Activated naive CD8-positive, alpha-beta T cell treated with anti-CD3 and anti-CD28 coated beads, Interleukin-2, amount 10 ng/mL, durations not matched to agents 7 days and 5 days (primary cell): ENCODE data around the gene PTPRG. TPM values are rescaled to one million over a fixed set of nuclear protein-coding genes. Genes with fewer than 3 reads are reported as not detected.

Experiments
- ATAC-seq: fragments of 150-1000 bp; cut with Tn5 transposase; one replicate; pipeline ENCODE4 v1.10.0; 2021; ENCODE audit warnings: low read depth, moderate library complexity
- POLR2A ChIA-PET: fragments of 350-600 bp; sonication (Branson Sonifier 250); formaldehyde crosslinking; loops from one replicate; lab custom pipeline; 2021; ENCODE audit warnings: antibody characterized with exemption; lab: Charles Lee
- DNase-seq: peaks from one replicate; pipeline ENCODE4 v3.0.0; 2021
- H3K27ac Mint-ChIP-seq: one replicate; pipeline ENCODE4 v1.8.0; 2022; ENCODE audit warnings: mild to moderate bottlenecking, mixed read lengths
- H3K27me3 Mint-ChIP-seq: one replicate; pipeline ENCODE4 v1.8.0; 2022; ENCODE audit warnings: mild to moderate bottlenecking, moderate library complexity, mixed read lengths
- H3K36me3 Mint-ChIP-seq: one replicate; pipeline ENCODE4 v1.8.0; 2021; ENCODE audit warnings: mild to moderate bottlenecking, mixed read lengths
- H3K4me1 Mint-ChIP-seq: one replicate; pipeline ENCODE4 v1.8.0; 2021; ENCODE audit warnings: mixed read lengths
- H3K4me3 Mint-ChIP-seq: one replicate; pipeline ENCODE4 v1.8.0; 2022; ENCODE audit warnings: mild to moderate bottlenecking, moderate library complexity, mixed read lengths
- H3K9me3 Mint-ChIP-seq: one replicate; pipeline ENCODE4 v1.8.0; 2021; ENCODE audit warnings: mixed read lengths
- total RNA-seq, 2 experiments: library from RNA; stranded (reverse); gene quantifications; one replicate each; pipeline ENCODE4 v1.2.3, GENCODE V29; 2021

The PTPRG gene
- total RNA-seq, 2 experiments from 2014 or later, result not detected

GRCh38 chr3:62319570-62320243 lies 758.3 kb downstream of the PTPRG start:
- Mint-ChIP-seq H3K4me1 (no peaks in the 10 kb centered on the region), H3K36me3 (peaks cover 13% of the 10 kb centered on the region), H3K9me3 (peaks cover 11% of the 10 kb centered on the region), H3K27ac (no peak overlapping the region), H3K4me3 (peak overlapping the region; percentile 92), H3K27me3 (peaks cover 18% of the 10 kb centered on the region)
- POLR2A ChIA-PET, result no interaction called here
- DNase-seq, result no peak
- ATAC-seq, result no peak

GRCh38 chr3:62323241-62323640 lies 761.9 kb downstream of the PTPRG start:
- POLR2A ChIA-PET, result no interaction called here
- Mint-ChIP-seq H3K27ac (no peak overlapping the region), H3K27me3 (peaks cover 15% of the 10 kb centered on the region), H3K4me3 (no peak overlapping the region), H3K4me1 (no peaks in the 10 kb centered on the region), H3K36me3 (peaks cover 13% of the 10 kb centered on the region), H3K9me3 (peaks cover 8% of the 10 kb centered on the region)
- DNase-seq, result no peak
- ATAC-seq, result no peak

- H3K36me3 Mint-ChIP-seq, result peaks cover 4% of the 10 kb centered on the region
- H3K4me1 Mint-ChIP-seq, result no peaks in the 10 kb centered on the region
- peaks cover 1% of the 10 kb centered on the region for H3K27me3 Mint-ChIP-seq
- POLR2A ChIA-PET, result no interaction called here
- H3K9me3 Mint-ChIP-seq, result no peaks in the 10 kb centered on the region
- ATAC-seq (no peak), DNase-seq (no peak)
- H3K27ac Mint-ChIP-seq, result no peak overlapping the region
- no peak overlapping the region for H3K4me3 Mint-ChIP-seq
Measured at GRCh38 chr3:62325896-62326295, 764.5 kb downstream of the PTPRG start.

GRCh38 chr3:62329971-62330370 lies 768.6 kb downstream of the PTPRG start:
- no peaks in the 10 kb centered on the region for H3K9me3 Mint-ChIP-seq
- H3K4me3 Mint-ChIP-seq, result no peak overlapping the region
- no peaks in the 10 kb centered on the region for H3K4me1 Mint-ChIP-seq
- POLR2A ChIA-PET, result no interaction called here
- no peaks in the 10 kb centered on the region for H3K27me3 Mint-ChIP-seq
- ATAC-seq (no peak), DNase-seq (no peak)
- H3K36me3 Mint-ChIP-seq, result no peaks in the 10 kb centered on the region
- no peak overlapping the region for H3K27ac Mint-ChIP-seq

- no peak overlapping the region for H3K27ac Mint-ChIP-seq
- no peaks in the 10 kb centered on the region for H3K4me1 Mint-ChIP-seq
- no peak overlapping the region for H3K4me3 Mint-ChIP-seq
- no peaks in the 10 kb centered on the region for H3K36me3 Mint-ChIP-seq
- H3K27me3 Mint-ChIP-seq, result no peaks in the 10 kb centered on the region
- POLR2A ChIA-PET, result no interaction called here
- H3K9me3 Mint-ChIP-seq, result no peaks in the 10 kb centered on the region
- DNase-seq (no peak), ATAC-seq (no peak)
Measured at GRCh38 chr3:62332017-62332416, 770.6 kb downstream of the PTPRG start.

GRCh38 chr3:62332835-62333244 lies 771.5 kb downstream of the PTPRG start:
- Mint-ChIP-seq H3K27me3 (no peaks in the 10 kb centered on the region), H3K27ac (no peak overlapping the region), H3K9me3 (no peaks in the 10 kb centered on the region), H3K36me3 (no peaks in the 10 kb centered on the region), H3K4me1 (no peaks in the 10 kb centered on the region), H3K4me3 (no peak overlapping the region)
- ATAC-seq, result no peak
- POLR2A ChIA-PET, result no interaction called here
- no peak for DNase-seq

- no peak overlapping the region for H3K27ac Mint-ChIP-seq
- ATAC-seq (no peak), DNase-seq (no peak)
- POLR2A ChIA-PET, result no interaction called here
- no peaks in the 10 kb centered on the region for H3K27me3 Mint-ChIP-seq
- H3K4me1 Mint-ChIP-seq, result no peaks in the 10 kb centered on the region
- H3K9me3 Mint-ChIP-seq, result no peaks in the 10 kb centered on the region
- no peaks in the 10 kb centered on the region for H3K36me3 Mint-ChIP-seq
- no peak overlapping the region for H3K4me3 Mint-ChIP-seq
Measured at GRCh38 chr3:62335196-62335595, 773.8 kb downstream of the PTPRG start.

- H3K27ac Mint-ChIP-seq, result no peak overlapping the region
- peaks cover 1% of the 10 kb centered on the region for H3K9me3 Mint-ChIP-seq
- DNase-seq (no peak), ATAC-seq (no peak)
- no peaks in the 10 kb centered on the region for H3K4me1 Mint-ChIP-seq
- no peak overlapping the region for H3K4me3 Mint-ChIP-seq
- POLR2A ChIA-PET, result no interaction called here
- H3K27me3 Mint-ChIP-seq, result no peaks in the 10 kb centered on the region
- no peaks in the 10 kb centered on the region for H3K36me3 Mint-ChIP-seq
Measured at GRCh38 chr3:62343755-62344154, 782.4 kb downstream of the PTPRG start.
